ENCODE data around the gene USP25.

The USP25 gene

GRCh38 chr21:15820852-15821379 lies 91.1 kb downstream of the USP25 start:
- DNase-seq, result no peak

GRCh38 chr21:15823486-15824150 lies 93.8 kb downstream of the USP25 start:
- DNase-seq, result no peak

GRCh38 chr21:15825700-15826099 lies 95.9 kb downstream of the USP25 start:
- no peak for DNase-seq

DNA sequence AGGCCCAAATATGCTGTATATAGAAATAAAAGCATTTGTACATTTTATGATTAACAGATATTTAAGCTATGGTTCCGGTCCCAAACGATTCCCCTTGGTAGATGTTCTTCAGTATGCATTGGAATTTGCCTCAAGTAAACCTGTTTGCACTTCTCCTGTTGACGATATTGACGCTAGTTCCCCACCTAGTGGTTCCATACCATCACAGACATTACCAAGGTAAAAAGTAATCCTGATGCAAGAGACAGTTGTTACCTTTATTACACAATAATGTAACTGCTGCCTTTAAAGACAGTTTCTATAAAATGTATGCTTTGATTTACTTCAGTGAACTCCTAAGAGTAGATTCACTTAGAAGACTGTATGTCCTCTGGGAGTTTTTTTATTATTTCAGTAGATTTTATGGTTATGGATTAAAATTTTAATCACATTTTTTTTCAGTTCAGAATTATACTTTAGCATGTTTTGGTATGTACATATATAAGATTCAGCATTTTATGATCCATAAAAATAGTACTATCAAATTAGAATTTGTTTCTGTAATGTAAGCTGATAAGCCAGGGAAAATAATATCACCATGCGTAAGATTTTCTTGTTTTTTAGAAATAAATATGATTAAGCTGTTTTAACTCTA lies 96.5 kb downstream of the USP25 start:
- DNase-seq, result no peak

- DNase-seq, result no peak
These were observed 97.3 kb downstream of the USP25 start for GRCh38 chr21:15826908-15827601.

DNA sequence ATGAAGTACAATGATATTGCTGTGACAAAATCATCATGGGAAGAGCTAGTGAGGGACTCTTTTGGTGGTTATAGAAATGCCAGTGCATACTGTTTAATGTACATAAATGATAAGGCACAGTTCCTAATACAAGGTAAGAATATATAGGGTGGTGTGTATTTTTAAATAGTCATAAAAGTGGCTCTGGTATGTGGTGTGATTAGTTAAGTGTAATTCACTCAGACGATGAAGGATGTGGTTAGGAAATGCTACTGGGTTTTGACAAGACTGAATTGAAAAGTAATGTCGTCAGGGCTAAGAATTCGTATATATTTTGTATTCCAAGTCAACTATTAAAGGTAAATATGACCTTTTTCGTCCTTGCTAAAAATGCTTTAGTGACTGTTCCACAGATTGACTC lies 101.7 kb downstream of the USP25 start:
- DNase-seq, result no peak

DNA sequence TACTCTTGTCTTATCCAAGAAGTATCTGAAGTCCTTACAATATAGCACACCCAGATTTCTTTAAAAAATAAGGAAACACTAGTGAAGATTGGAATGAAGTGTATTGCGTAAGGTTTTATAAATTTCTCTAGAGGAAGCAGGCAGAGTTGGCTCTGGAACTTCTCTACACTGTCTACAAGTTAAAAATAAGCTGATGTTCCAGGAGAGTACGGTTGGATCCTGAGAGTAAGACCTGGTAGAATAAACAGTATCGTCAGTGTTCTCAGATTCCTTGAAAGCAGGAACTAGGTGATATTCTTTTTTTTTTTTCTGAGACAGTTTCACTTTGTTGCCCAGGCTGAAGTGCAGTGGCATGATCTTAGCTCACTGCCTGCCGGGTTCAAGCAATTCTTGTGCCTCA lies 107.9 kb downstream of the USP25 start:
- DNase-seq, result no peak

DNA sequence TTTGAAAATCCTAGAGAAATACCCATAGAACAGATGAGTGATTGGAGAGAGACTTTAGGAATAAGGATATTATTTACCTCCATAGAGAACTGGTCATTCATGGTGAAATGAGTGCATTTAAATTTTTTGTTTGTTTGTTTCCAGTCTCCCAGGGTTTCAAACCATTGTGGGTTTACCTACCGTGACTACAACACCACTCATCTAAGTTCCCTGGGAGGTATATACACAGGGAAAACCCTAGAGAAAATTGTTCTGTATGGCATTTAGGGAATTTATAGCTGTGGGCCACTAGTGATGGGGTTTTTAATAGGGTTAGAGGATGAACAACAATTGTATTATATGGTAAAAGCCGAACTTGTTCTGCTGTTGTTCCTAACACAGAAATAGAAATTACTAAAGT lies 109.2 kb downstream of the USP25 start:
- no peak for DNase-seq

DNA sequence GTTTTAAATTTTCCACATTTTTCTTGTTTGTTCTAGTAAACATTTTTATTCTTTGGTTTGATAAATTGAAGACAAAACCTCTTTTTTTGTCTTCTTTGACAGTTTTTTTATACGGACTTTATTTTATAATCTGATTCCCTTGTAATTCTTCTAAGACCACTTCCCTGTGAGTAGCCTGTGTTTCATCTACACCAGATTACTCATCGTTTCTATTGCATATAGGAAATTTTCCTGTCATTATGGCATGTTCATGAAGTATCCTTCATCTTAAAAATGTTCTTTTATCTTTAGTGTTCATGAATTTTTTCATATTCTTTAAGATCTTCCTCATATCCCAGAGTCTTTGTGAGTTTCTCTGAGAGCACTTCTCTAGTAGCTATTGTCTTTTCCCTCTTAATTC lies 109.8 kb downstream of the USP25 start:
- DNase-seq, result no peak

DNA sequence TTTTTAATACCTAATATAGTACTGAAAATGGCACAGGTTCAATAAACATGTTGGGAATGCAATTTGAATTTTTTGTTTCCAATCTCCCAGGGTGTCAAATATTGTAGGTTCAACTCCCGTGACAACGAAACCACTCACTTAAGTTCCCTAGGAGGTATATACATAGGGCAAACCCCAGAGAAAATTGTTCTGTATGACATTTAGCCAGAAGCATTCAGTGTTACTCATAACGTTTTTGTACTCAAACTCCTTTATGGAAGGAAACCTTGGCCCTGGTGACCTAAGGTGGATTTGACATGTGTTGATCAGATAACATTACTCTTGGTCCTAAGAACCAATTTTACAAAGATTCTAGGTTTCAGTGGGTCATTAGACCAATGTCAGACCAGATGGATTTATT lies 110.6 kb downstream of the USP25 start:
- DNase-seq, result no peak

- no peak for DNase-seq
These were observed 112.2 kb downstream of the USP25 start for GRCh38 chr21:15841856-15842564.

DNA sequence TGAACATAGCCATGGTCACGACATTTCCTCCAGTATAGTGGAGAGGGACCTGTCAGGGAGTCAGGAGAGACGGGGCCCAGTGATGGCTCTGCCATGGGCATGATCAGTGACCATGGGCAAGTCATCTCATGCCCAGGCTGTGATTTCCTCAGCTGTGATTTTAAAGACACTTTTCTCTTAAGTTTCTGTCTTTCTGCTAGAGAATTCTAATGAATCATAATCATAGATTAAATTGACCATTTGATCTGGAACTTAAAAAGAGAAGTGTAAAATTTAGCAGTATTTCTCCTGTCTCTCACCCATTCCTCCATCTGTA lies 112.7 kb downstream of the USP25 start:
- DNase-seq, result no peak

DNA sequence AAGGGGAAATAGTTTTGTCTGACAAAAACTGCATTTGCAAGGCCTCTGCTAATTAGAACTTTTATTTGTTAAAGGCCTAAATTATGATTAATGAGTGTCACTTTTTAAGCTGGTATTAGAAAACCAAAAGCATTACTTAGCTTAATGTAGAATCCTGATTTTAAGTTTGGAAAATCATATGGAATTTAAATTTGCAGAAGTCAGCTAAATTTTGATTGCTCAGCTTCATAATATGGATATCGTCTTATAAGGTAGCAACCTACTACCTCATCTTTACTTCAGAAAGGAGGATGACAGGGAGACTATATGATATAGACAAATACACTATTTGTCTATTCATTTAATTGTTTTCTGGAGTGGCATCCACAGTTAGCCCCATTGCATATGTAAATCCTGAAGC lies 114.0 kb downstream of the USP25 start:
- DNase-seq, result no peak

- DNase-seq, result no peak
These were observed 119.1 kb downstream of the USP25 start for GRCh38 chr21:15848634-15849560.

- no peak for DNase-seq
These were observed 120.1 kb downstream of the USP25 start for GRCh38 chr21:15849927-15850326.

GRCh38 chr21:15850645-15851044 lies 120.9 kb downstream of the USP25 start:
- DNase-seq, result no peak

DNA sequence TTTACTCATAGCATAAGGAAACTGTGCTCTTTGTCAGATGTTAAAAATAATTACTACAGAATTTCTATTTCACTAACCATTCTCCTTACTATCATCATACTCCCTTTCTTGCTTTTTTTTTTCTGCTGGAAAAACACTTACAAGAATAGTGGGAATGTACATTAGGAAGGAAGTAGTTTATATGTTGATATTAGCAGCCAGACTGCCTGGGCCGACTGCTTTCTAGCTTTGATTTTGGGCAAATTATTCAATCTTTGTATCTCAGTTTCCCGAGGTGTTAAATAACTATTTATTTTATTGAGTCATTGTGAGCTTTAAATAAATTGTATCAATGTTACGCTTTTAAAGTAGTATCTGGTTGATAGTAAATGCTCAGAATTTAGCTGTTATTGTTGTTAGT lies 122.4 kb downstream of the USP25 start:
- no peak for DNase-seq

GRCh38 chr21:15853126-15853525 lies 123.3 kb downstream of the USP25 start:
- no peak for DNase-seq

DNA sequence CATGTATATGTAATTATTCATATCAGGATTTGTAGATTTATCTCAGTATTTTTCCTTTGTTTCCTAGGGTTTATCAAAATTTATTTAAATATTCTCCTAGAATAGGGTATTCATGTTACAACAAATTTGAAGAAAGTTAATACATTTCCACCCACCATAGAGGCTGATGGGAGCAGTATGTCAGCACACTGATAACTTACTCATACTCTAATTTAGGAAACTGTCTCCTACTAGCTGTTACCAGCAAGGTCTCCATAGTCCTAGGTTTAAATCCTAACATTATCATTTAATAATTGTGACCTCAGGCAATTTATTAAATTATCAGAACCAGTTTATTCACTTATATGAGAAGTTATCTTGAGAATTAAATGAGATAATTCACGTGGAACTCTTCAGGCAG lies 127.0 kb downstream of the USP25 start:
- DNase-seq, result no peak

DNA sequence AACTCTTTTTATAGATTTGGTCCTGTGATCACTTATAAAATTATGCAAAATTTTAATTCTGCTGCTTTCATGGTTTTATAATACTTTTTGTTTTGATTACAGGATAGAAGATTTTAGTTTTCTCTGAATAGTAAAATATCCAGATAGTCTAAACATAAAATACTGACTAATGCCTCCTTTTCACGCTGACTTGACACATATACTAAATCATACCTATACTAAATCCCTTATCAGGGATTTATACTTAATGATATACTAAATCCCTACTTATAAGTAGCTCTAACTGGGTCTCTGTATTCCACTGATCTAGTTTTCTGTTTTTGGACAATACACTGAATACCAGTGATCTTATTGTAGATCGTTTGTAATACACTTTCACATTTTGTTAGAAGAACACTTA lies 128.0 kb downstream of the USP25 start:
- no peak for DNase-seq

DNA sequence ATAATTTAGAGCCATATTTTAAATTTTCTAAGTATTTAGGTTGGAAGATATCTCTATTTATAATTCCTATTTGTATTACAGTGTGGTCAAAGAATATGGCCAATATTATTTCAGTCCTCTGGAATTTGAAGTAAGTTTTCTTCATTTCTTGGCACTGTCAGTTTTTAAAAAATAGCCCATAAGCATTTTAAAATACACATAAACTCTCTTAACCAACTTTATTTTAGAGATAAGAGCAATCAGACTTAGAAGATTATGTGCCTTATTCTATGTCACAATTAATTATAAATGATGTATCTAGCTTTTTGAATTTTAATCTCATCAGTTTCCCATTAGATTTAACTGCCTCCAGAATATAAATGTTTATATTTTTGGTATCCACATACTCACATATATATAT lies 130.8 kb downstream of the USP25 start:
- DNase-seq, result no peak

- DNase-seq, result no peak
These were observed 139.2 kb downstream of the USP25 start for GRCh38 chr21:15868940-15869339.

DNA sequence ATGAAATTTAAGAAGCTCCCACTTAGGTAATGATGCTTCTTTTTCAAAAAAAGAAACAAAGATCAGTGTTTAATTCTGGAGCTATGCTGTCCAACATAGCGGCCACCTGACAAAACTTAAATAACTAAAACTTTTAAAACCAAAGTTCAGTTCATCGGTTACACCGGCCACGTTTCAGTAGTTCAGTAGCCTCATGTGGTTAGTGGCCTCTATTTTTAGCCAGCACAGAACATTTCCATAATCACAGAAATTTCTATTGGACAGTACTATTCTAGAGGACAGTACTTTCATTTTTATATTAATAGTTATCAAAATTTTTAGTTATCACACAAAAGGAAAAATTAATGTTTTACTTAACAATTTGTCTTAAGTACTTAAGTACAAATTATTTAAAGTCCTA lies 141.0 kb downstream of the USP25 start:
- no peak for DNase-seq
